IgD-negative memory B cell (primary cell): ENCODE data around the gene KRTAP9-4. TPM values are rescaled to one million over a fixed set of nuclear protein-coding genes. Genes with fewer than 3 reads are reported as not detected.

Experiments used
- H3K27ac Mint-ChIP-seq, 3 donors: one replicate each; pipeline ENCODE4 v1.8.0; 2020 to 2022; ENCODE audit warnings: mild to moderate bottlenecking in 3 of 3, mixed read lengths in 3 of 3, moderate library complexity in 1 of 3
- H3K27me3 Mint-ChIP-seq: one replicate; pipeline ENCODE4 v1.8.0; 2021; ENCODE audit warnings: mixed read lengths
- H3K36me3 Mint-ChIP-seq: one replicate; pipeline ENCODE4 v1.8.0; 2020; ENCODE audit warnings: mild to moderate bottlenecking, mixed read lengths
- H3K4me1 Mint-ChIP-seq, 3 donors: one replicate each; pipeline ENCODE4 v1.8.0; 2020 to 2022; ENCODE audit warnings: mixed read lengths in 3 of 3, mild to moderate bottlenecking in 1 of 3
- H3K4me3 Mint-ChIP-seq, 4 donors: one replicate each; pipeline ENCODE4 v1.8.0; 2020 to 2022; ENCODE audit warnings: mild to moderate bottlenecking in 4 of 4, mixed read lengths in 4 of 4, moderate library complexity in 3 of 4
- H3K9me3 Mint-ChIP-seq, 3 donors: one replicate each; pipeline ENCODE4 v1.8.0; 2020 to 2021; ENCODE audit warnings: mixed read lengths in 3 of 3, mild to moderate bottlenecking in 1 of 3
- polyA plus RNA-seq: library from polyadenylated mRNA; unstranded; fragments of 300-500 nt; fragmentation: Illumina TruSeq; gene quantifications from one replicate; pipeline ENCODE4 v1.2.3, GENCODE V29; 2021

The KRTAP9-4 gene
- polyA plus RNA-seq, 1 donor from 2014 or later, result not detected

DNA sequence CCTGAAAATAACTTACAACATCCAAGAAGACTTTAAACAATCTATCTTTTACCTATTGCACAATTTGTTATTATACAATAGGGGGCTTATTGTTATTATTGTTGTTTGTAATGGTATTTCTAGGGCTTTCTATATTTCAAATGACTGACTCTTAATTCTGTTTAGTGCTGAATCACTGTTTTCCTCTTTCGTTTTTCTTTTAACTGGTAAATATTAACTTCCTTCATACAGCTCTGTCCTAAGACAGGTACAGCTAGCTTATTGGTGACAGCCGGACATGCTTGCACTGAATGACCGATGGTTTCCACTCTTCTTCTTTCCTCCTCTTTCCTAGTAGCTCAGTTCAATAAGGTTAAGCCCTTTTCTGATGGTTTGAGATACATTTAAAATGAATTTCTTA, 37.6 kb downstream of the KRTAP9-4 start:
- Mint-ChIP-seq H3K9me3 (peaks cover 0 to 4% (median 0%) of the 10 kb centered on the region in 3 donors), H3K27me3 (peaks cover 9% of the 10 kb centered on the region), H3K27ac (no peak overlapping the region), H3K36me3 (no peaks in the 10 kb centered on the region), H3K4me3 (no peak overlapping the region), H3K4me1 (peaks cover 0 to 6% (median 0%) of the 10 kb centered on the region in 3 donors)

DNA sequence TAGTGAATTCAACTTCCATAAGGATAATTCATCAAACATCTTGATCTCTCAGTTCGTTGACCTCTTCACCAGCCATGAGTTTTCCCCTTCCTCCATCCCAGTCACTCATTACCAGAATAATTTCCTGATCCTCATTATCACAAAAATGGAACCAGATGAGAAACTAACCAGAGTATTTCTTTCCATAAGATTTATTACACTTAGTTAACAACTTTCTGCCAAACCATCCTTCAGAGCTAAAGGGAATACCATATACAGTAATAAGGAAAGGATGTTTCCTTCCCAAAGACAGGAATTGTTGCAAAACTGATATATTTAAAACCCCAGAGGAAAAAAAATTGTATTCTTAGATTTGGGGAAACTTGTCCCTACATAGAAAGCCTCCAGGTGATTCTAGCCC, 44.5 kb downstream of the KRTAP9-4 start:
- H3K27me3 Mint-ChIP-seq, result peaks cover 11% of the 10 kb centered on the region
- H3K27ac Mint-ChIP-seq, result no peak overlapping the region
- no peaks in the 10 kb centered on the region for H3K4me1 Mint-ChIP-seq
- H3K4me3 Mint-ChIP-seq, result no peak overlapping the region
- peaks cover 1% of the 10 kb centered on the region for H3K36me3 Mint-ChIP-seq
- H3K9me3 Mint-ChIP-seq, result peaks cover 0 to 3% (median 0%) of the 10 kb centered on the region in 3 donors

DNA sequence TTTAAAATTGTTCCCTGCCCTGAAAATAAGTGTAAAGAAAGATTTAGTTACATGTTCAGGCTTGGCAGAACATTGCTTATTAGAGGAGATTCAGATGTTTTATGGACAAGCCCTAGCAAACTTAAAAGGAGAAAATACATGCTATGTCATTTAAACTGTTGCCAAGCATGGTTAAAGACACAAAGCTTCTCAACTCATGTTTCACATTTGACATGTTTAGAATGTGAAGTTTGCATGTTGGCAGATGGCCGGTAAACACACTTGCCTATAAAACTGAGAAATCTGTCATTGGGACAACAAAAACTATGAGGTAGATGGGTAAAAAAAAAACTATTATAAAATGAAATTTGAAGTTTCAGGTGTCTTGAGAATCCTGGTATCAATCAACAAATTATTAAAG, 47.4 kb downstream of the KRTAP9-4 start:
- peaks cover 1% of the 10 kb centered on the region for H3K36me3 Mint-ChIP-seq
- H3K9me3 Mint-ChIP-seq, result peaks cover 0 to 6% (median 2%) of the 10 kb centered on the region in 3 donors
- H3K4me1 Mint-ChIP-seq, result peaks cover 0 to 11% (median 0%) of the 10 kb centered on the region in 3 donors
- no peak overlapping the region for H3K4me3 Mint-ChIP-seq
- no peak overlapping the region for H3K27ac Mint-ChIP-seq
- H3K27me3 Mint-ChIP-seq, result peaks cover 18% of the 10 kb centered on the region

DNA sequence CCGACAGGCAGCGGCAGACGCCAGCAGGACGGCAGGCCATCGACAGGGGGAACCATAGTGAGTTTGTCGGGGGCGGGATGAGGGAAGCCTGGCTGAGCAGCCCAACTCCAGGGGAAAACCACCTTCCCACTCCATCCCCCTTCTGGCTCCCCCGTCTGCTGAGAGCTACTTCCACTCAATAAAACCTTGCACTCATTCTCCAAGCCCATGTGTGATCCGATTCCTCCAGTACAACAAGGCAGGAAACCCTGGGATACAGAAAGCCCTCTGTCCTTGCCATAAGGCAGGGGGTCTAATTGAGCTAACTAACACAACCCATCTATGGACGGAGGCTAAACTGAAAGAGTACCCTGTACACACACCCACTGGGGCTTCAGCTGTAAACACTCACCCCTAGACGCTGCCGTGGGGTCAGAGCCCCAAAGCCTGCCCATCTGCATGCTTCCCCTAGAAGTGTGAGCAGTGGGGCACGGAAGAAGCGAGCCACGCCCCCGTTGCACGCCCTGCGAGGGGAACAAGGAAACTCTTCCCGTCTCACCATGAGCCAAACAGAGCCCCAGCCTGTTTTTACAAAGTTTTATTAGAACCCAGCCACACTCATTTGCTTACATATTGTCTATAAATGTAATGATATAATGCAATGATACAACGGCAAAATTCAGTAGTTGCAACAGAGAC, 49.1 kb downstream of the KRTAP9-4 start:
- Mint-ChIP-seq H3K4me3 (no peak overlapping the region), H3K4me1 (peaks cover 1 to 11% (median 5%) of the 10 kb centered on the region in 3 donors), H3K27me3 (peaks cover 19% of the 10 kb centered on the region), H3K36me3 (no peaks in the 10 kb centered on the region), H3K9me3 (peaks cover 0 to 6% (median 2%) of the 10 kb centered on the region in 3 donors), H3K27ac (no peak overlapping the region)

Other genes starting within 250 kb of the KRTAP9-4 start
- gene KRTAP3-2, start 249.8 kb upstream of the KRTAP9-4 start, polyA plus RNA-seq, result not detected
- gene KRTAP3-1, start 240.6 kb upstream of the KRTAP9-4 start, polyA plus RNA-seq, result not detected
- gene KRTAP1-5, start 222.5 kb upstream of the KRTAP9-4 start, polyA plus RNA-seq, result not detected
- gene KRTAP1-4, start 219.5 kb upstream of the KRTAP9-4 start, polyA plus RNA-seq, result not detected
- not detected for gene KRTAP1-3, start 214.8 kb upstream of the KRTAP9-4 start, polyA plus RNA-seq
- gene KRTAP1-1, start 208.2 kb upstream of the KRTAP9-4 start, polyA plus RNA-seq, result not detected
- not detected for gene KRTAP2-1, start 202.4 kb upstream of the KRTAP9-4 start, polyA plus RNA-seq
- gene KRTAP2-2, start 194.5 kb upstream of the KRTAP9-4 start, polyA plus RNA-seq, result not detected
- gene KRTAP2-3, start 189.6 kb upstream of the KRTAP9-4 start, polyA plus RNA-seq, result not detected
- not detected for gene KRTAP2-4, start 183.8 kb upstream of the KRTAP9-4 start, polyA plus RNA-seq
- not detected for gene KRTAP4-7, start 165.5 kb upstream of the KRTAP9-4 start, polyA plus RNA-seq
- not detected for gene KRTAP4-8, start 151.5 kb upstream of the KRTAP9-4 start, polyA plus RNA-seq
- gene KRTAP4-16, start 147.5 kb upstream of the KRTAP9-4 start, polyA plus RNA-seq, result not detected
- gene KRTAP4-9, start 144.3 kb upstream of the KRTAP9-4 start, polyA plus RNA-seq, result not detected
- gene KRTAP4-11, start 131.3 kb upstream of the KRTAP9-4 start, polyA plus RNA-seq, result not detected
- not detected for gene KRTAP4-12, start 125.5 kb upstream of the KRTAP9-4 start, polyA plus RNA-seq
- not detected for gene KRTAP4-6, start 109.1 kb upstream of the KRTAP9-4 start, polyA plus RNA-seq
- not detected for gene KRTAP4-5, start 99.9 kb upstream of the KRTAP9-4 start, polyA plus RNA-seq
- not detected for gene KRTAP4-4, start 88.9 kb upstream of the KRTAP9-4 start, polyA plus RNA-seq
- gene KRTAP4-3, start 81.5 kb upstream of the KRTAP9-4 start, polyA plus RNA-seq, result not detected
- gene KRTAP4-2, start 71.5 kb upstream of the KRTAP9-4 start, polyA plus RNA-seq, result not detected
- gene KRTAP4-1, start 64.8 kb upstream of the KRTAP9-4 start, polyA plus RNA-seq, result not detected
- not detected for gene KRTAP9-1, start 59.8 kb upstream of the KRTAP9-4 start, polyA plus RNA-seq
- not detected for gene KRTAP9-2, start 23.0 kb upstream of the KRTAP9-4 start, polyA plus RNA-seq
- gene KRTAP9-3, start 17.2 kb upstream of the KRTAP9-4 start, polyA plus RNA-seq, result not detected
- gene KRTAP9-8, start 11.7 kb upstream of the KRTAP9-4 start, polyA plus RNA-seq, result not detected
- not detected for gene KRTAP9-9, start 5.7 kb downstream of the KRTAP9-4 start, polyA plus RNA-seq
- not detected for gene KRTAP9-6, start 15.7 kb downstream of the KRTAP9-4 start, polyA plus RNA-seq
- gene KRTAP9-7, start 26.0 kb downstream of the KRTAP9-4 start, polyA plus RNA-seq, result not detected
- gene KRTAP29-1, start 53.2 kb downstream of the KRTAP9-4 start, polyA plus RNA-seq, result not detected
- not detected for gene KRTAP16-1, start 59.6 kb downstream of the KRTAP9-4 start, polyA plus RNA-seq
- not detected for gene KRTAP17-1, start 66.0 kb downstream of the KRTAP9-4 start, polyA plus RNA-seq
- not detected for gene KRT33A, start 101.1 kb downstream of the KRTAP9-4 start, polyA plus RNA-seq
- not detected for gene KRT33B, start 120.1 kb downstream of the KRTAP9-4 start, polyA plus RNA-seq
- gene KRT34, start 132.6 kb downstream of the KRTAP9-4 start, polyA plus RNA-seq, result not detected
- gene KRT31, start 147.9 kb downstream of the KRTAP9-4 start, polyA plus RNA-seq, result not detected
- gene KRT37, start 174.9 kb downstream of the KRTAP9-4 start, polyA plus RNA-seq, result not detected
- not detected for gene KRT38, start 191.3 kb downstream of the KRTAP9-4 start, polyA plus RNA-seq
- not detected for gene KRT32, start 217.7 kb downstream of the KRTAP9-4 start, polyA plus RNA-seq
- gene KRT35, start 231.5 kb downstream of the KRTAP9-4 start, polyA plus RNA-seq, result not detected
- gene KRT36, start 240.2 kb downstream of the KRTAP9-4 start, polyA plus RNA-seq, result not detected